BLaER1 (cell line): ENCODE results near the gene SIGLEC11.

Source experiments
- H3K27ac ChIP-seq: shearing (Covaris generic); formaldehyde crosslinking; 2 replicates; pipeline ENCODE4 v1.8.1; 2022
- H3K27me3 ChIP-seq: shearing (Covaris generic); formaldehyde crosslinking; 2 replicates; pipeline ENCODE4 v1.8.1; 2022
- H3K36me3 ChIP-seq: shearing (Covaris generic); formaldehyde crosslinking; 2 replicates; pipeline ENCODE4 v1.8.1; 2022
- H3K4me1 ChIP-seq: shearing (Covaris generic); formaldehyde crosslinking; 2 replicates; pipeline ENCODE4 v1.8.1; 2022
- H3K4me2 ChIP-seq: shearing (Covaris generic); formaldehyde crosslinking; 2 replicates; pipeline ENCODE4 v1.8.1; 2022
- H3K4me3 ChIP-seq: shearing (Covaris generic); formaldehyde crosslinking; 2 replicates; pipeline ENCODE4 v1.8.1; 2022
- H3K9ac ChIP-seq: shearing (Covaris generic); formaldehyde crosslinking; 2 replicates; pipeline ENCODE4 v1.8.1; 2022
- H3K9me3 ChIP-seq: shearing (Covaris generic); formaldehyde crosslinking; 2 replicates; pipeline ENCODE4 v1.8.1; 2022
- H4K20me1 ChIP-seq: shearing (Covaris generic); formaldehyde crosslinking; 2 replicates; pipeline ENCODE4 v1.8.1; 2022
- Cebpa-rat ChIP-seq: shearing (Covaris generic); IDR thresholded peaks from 2 replicates; pipeline ENCODE4 v1.8.1; 2022

Gene SIGLEC11

GRCh38 chr19:49984491-49984890 is 23.5 kb upstream of the SIGLEC11 start:
- Histone ChIP-seq H3K27ac (no peak overlapping the region), H3K4me1 (no peaks in the 10 kb centered on the region), H3K27me3 (no peaks in the 10 kb centered on the region), H4K20me1 (peaks cover 68% of the 10 kb centered on the region), H3K36me3 (peaks cover 67% of the 10 kb centered on the region), H3K4me3 (no peak overlapping the region), H3K4me2 (no peak overlapping the region), H3K9me3 (no peaks in the 10 kb centered on the region), H3K9ac (no peak overlapping the region)
- TF ChIP-seq Cebpa-rat: no peak

- H3K9ac ChIP-seq: no peak overlapping the region
- H3K27ac ChIP-seq: no peak overlapping the region
- H3K36me3 ChIP-seq: peaks cover 67% of the 10 kb centered on the region
- H4K20me1 ChIP-seq: peaks cover 61% of the 10 kb centered on the region
- H3K4me1 ChIP-seq: no peaks in the 10 kb centered on the region
- no peak overlapping the region for H3K4me2 ChIP-seq
- H3K4me3 ChIP-seq: no peak overlapping the region
- no peak for TF ChIP-seq Cebpa-rat
- no peaks in the 10 kb centered on the region for H3K9me3 ChIP-seq
- H3K27me3 ChIP-seq: no peaks in the 10 kb centered on the region
Measured at GRCh38 chr19:49983645-49984229, 22.8 kb upstream of the SIGLEC11 start.

- TF ChIP-seq Cebpa-rat: no peak
- Histone ChIP-seq H4K20me1 (peaks cover 49% of the 10 kb centered on the region), H3K27ac (no peak overlapping the region), H3K4me2 (no peak overlapping the region), H3K27me3 (no peaks in the 10 kb centered on the region), H3K9ac (no peak overlapping the region), H3K4me3 (no peak overlapping the region), H3K4me1 (no peaks in the 10 kb centered on the region), H3K36me3 (peaks cover 75% of the 10 kb centered on the region), H3K9me3 (no peaks in the 10 kb centered on the region)
Measured at GRCh38 chr19:49981603-49982593, 20.9 kb upstream of the SIGLEC11 start.

GRCh38 chr19:49978324-49978723 is 17.4 kb upstream of the SIGLEC11 start:
- no peaks in the 10 kb centered on the region for H3K27me3 ChIP-seq
- peaks cover 13% of the 10 kb centered on the region for H4K20me1 ChIP-seq
- no peak overlapping the region for H3K4me3 ChIP-seq
- H3K9ac ChIP-seq: no peak overlapping the region
- TF ChIP-seq Cebpa-rat: no peak
- no peaks in the 10 kb centered on the region for H3K9me3 ChIP-seq
- peaks cover 65% of the 10 kb centered on the region for H3K36me3 ChIP-seq
- no peak overlapping the region for H3K27ac ChIP-seq
- no peaks in the 10 kb centered on the region for H3K4me1 ChIP-seq
- no peak overlapping the region for H3K4me2 ChIP-seq

GRCh38 chr19:49977881-49978280 is 16.9 kb upstream of the SIGLEC11 start:
- Histone ChIP-seq H3K4me1 (no peaks in the 10 kb centered on the region), H3K4me2 (no peak overlapping the region), H4K20me1 (0 out of 2 replicates have a peak, but pooled peaks cover 11% of the 10 kb centered on the region), H3K4me3 (no peak overlapping the region), H3K27me3 (no peaks in the 10 kb centered on the region), H3K27ac (no peak overlapping the region), H3K9me3 (no peaks in the 10 kb centered on the region), H3K9ac (no peak overlapping the region), H3K36me3 (peaks cover 65% of the 10 kb centered on the region)
- TF ChIP-seq Cebpa-rat: no peak

- Histone ChIP-seq H3K9me3 (no peaks in the 10 kb centered on the region), H3K27me3 (no peaks in the 10 kb centered on the region), H4K20me1 (0 out of 2 replicates have a peak, but pooled peaks cover 11% of the 10 kb centered on the region), H3K4me1 (no peaks in the 10 kb centered on the region), H3K4me2 (no peak overlapping the region), H3K9ac (no peak overlapping the region), H3K27ac (no peak overlapping the region), H3K4me3 (no peak overlapping the region), H3K36me3 (peaks cover 63% of the 10 kb centered on the region)
- TF ChIP-seq Cebpa-rat: no peak
Measured at GRCh38 chr19:49977076-49977475, 16.1 kb upstream of the SIGLEC11 start.

- no peak overlapping the region for H3K4me2 ChIP-seq
- H4K20me1 ChIP-seq: 0 out of 2 replicates have a peak, but pooled peaks cover 11% of the 10 kb centered on the region
- no peak overlapping the region for H3K9ac ChIP-seq
- no peaks in the 10 kb centered on the region for H3K4me1 ChIP-seq
- H3K27me3 ChIP-seq: no peaks in the 10 kb centered on the region
- peaks cover 57% of the 10 kb centered on the region for H3K36me3 ChIP-seq
- no peaks in the 10 kb centered on the region for H3K9me3 ChIP-seq
- no peak overlapping the region for H3K27ac ChIP-seq
- no peak for TF ChIP-seq Cebpa-rat
- no peak overlapping the region for H3K4me3 ChIP-seq
Measured at GRCh38 chr19:49976496-49976895, 15.5 kb upstream of the SIGLEC11 start.

- H3K27me3 ChIP-seq: no peaks in the 10 kb centered on the region
- peaks cover 49% of the 10 kb centered on the region for H3K36me3 ChIP-seq
- no peak overlapping the region for H3K9ac ChIP-seq
- no peak overlapping the region for H3K4me2 ChIP-seq
- no peaks in the 10 kb centered on the region for H3K9me3 ChIP-seq
- H4K20me1 ChIP-seq: 0 out of 2 replicates have a peak, but pooled peaks cover 7% of the 10 kb centered on the region
- TF ChIP-seq Cebpa-rat: no peak
- H3K27ac ChIP-seq: no peak overlapping the region
- no peak overlapping the region for H3K4me3 ChIP-seq
- no peaks in the 10 kb centered on the region for H3K4me1 ChIP-seq
Measured at GRCh38 chr19:49975051-49975450, 14.1 kb upstream of the SIGLEC11 start.

- H4K20me1 ChIP-seq: 0 out of 2 replicates have a peak, but pooled peaks cover 7% of the 10 kb centered on the region
- no peak overlapping the region for H3K27ac ChIP-seq
- H3K4me2 ChIP-seq: no peak overlapping the region
- no peaks in the 10 kb centered on the region for H3K4me1 ChIP-seq
- peaks cover 42% of the 10 kb centered on the region for H3K36me3 ChIP-seq
- TF ChIP-seq Cebpa-rat: no peak
- no peak overlapping the region for H3K4me3 ChIP-seq
- H3K27me3 ChIP-seq: no peaks in the 10 kb centered on the region
- H3K9me3 ChIP-seq: no peaks in the 10 kb centered on the region
- no peak overlapping the region for H3K9ac ChIP-seq
Measured at GRCh38 chr19:49973987-49974386, 13.0 kb upstream of the SIGLEC11 start.

GRCh38 chr19:49972841-49973240 is 11.9 kb upstream of the SIGLEC11 start:
- Histone ChIP-seq H3K27ac (no peak overlapping the region), H4K20me1 (0 out of 2 replicates have a peak, but pooled peaks cover 6% of the 10 kb centered on the region), H3K27me3 (no peaks in the 10 kb centered on the region), H3K4me1 (no peaks in the 10 kb centered on the region), H3K9me3 (no peaks in the 10 kb centered on the region), H3K9ac (no peak overlapping the region), H3K36me3 (peaks cover 31% of the 10 kb centered on the region), H3K4me2 (no peak overlapping the region), H3K4me3 (no peak overlapping the region)
- TF ChIP-seq Cebpa-rat: no peak
